Stimulated activated CD4-positive, alpha-beta T cell treated with anti-CD3 and anti-CD28 coated beads, Interleukin-12 subunit alpha, Interleukin-12 subunit beta, amount 100 ng/mL, for 48 hours (primary cell): ENCODE data around the gene PRKAG2.

ENCODE experiments used
- DNase-seq, 3 donors: peaks; one replicate each; pipeline ENCODE4 v3.0.0-alpha.2; 2020; ENCODE audit warnings: low read depth in 2 of 3, low spot score in 1 of 3

Gene PRKAG2

GRCh38 chr7:151663382-151664100 lies 213.4 kb downstream of the PRKAG2 start:
- DNase-seq = no peak

GRCh38 chr7:151662251-151662826 lies 214.6 kb downstream of the PRKAG2 start:
- no peak for DNase-seq

- no peak for DNase-seq
Observed at GRCh38 chr7:151661587-151661986, 215.3 kb downstream of the PRKAG2 start.

- no peak for DNase-seq
Observed at GRCh38 chr7:151660141-151660540, 216.8 kb downstream of the PRKAG2 start.

- DNase-seq = no peak
Observed at GRCh38 chr7:151659219-151659618, 217.7 kb downstream of the PRKAG2 start.

GRCh38 chr7:151658778-151659177 lies 218.1 kb downstream of the PRKAG2 start:
- no peak for DNase-seq

- no peak for DNase-seq
Observed at GRCh38 chr7:151657173-151657572, 219.7 kb downstream of the PRKAG2 start.

GRCh38 chr7:151655555-151655954 lies 221.4 kb downstream of the PRKAG2 start:
- no peak for DNase-seq

GRCh38 chr7:151652111-151652510 lies 224.8 kb downstream of the PRKAG2 start:
- no peak for DNase-seq

- no peak for DNase-seq
Observed at GRCh38 chr7:151650161-151650560, 226.8 kb downstream of the PRKAG2 start.

- DNase-seq = no peak
Observed at GRCh38 chr7:151648429-151648828, 228.5 kb downstream of the PRKAG2 start.

- no peak for DNase-seq
Observed at GRCh38 chr7:151647874-151648273, 229.0 kb downstream of the PRKAG2 start.

GRCh38 chr7:151647006-151647405 lies 229.9 kb downstream of the PRKAG2 start:
- DNase-seq = no peak

GRCh38 chr7:151645311-151645710 lies 231.6 kb downstream of the PRKAG2 start:
- no peak for DNase-seq

GRCh38 chr7:151644554-151644953 lies 232.4 kb downstream of the PRKAG2 start:
- DNase-seq = no peak

GRCh38 chr7:151642746-151643145 lies 234.2 kb downstream of the PRKAG2 start:
- DNase-seq = no peak

- DNase-seq = no peak
Observed at GRCh38 chr7:151641587-151641986, 235.3 kb downstream of the PRKAG2 start.

- DNase-seq = no peak
Observed at GRCh38 chr7:151637781-151638261, 239.1 kb downstream of the PRKAG2 start.

- no peak for DNase-seq
Observed at GRCh38 chr7:151634643-151635042, 242.3 kb downstream of the PRKAG2 start.

- DNase-seq = no peak
Observed at GRCh38 chr7:151633516-151633812, 243.5 kb downstream of the PRKAG2 start.

- DNase-seq = peak in 2 of 3 donors; percentile 19 to 45
Observed at GRCh38 chr7:151632750-151633515, 244.0 kb downstream of the PRKAG2 start.
